ENCODE results near the gene PLA2G4D.

Gene PLA2G4D

GRCh38 chr15:42057799-42058646, 36.3 kb downstream of the PLA2G4D start:
- no peak for DNase-seq (ENCODE audit: low read depth)
- no peak overlapping the region for H3K4me3 ChIP-seq (ENCODE audit: low read depth, low read length)
- no peak for TF ChIP-seq CTCF (IDR thresholded peaks at IDR 0.05; ENCODE audit: control insufficient read depth, extremely low read depth, insufficient read depth)

- no peak overlapping the region for H3K4me3 ChIP-seq (ENCODE audit: low read depth, low read length)
- no peak for DNase-seq (ENCODE audit: low read depth)
- TF ChIP-seq CTCF (IDR thresholded peaks at IDR 0.05; ENCODE audit: control insufficient read depth, extremely low read depth, insufficient read depth): peak; percentile 82
Observed at GRCh38 chr15:42056934-42057798, 37.2 kb downstream of the PLA2G4D start.

DNA sequence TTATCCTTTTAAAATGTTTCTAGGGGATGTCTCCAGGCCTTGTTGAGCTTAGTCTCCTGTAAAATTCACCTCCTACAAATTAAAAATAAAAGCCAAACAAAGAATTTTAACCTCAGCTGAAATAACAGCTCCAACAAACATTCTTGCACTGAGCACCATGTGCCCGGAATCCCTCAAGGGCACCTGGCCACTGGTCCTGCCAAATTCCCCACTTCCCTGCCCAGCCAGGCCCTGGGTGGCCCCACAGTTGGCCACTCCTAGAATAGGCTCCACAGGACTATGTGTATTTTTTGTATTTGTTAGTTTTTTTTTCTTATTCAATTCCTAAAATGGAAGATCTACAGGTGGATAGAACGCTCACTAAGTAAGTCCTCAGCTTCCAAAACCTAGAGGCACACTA, 40.4 kb downstream of the PLA2G4D start:
- no peak overlapping the region for H3K4me3 ChIP-seq (ENCODE audit: low read depth, low read length)
- DNase-seq (ENCODE audit: low read depth): no peak
- TF ChIP-seq CTCF (IDR thresholded peaks at IDR 0.05; ENCODE audit: control insufficient read depth, extremely low read depth, insufficient read depth): no peak

GRCh38 chr15:42053010-42053409, 41.4 kb downstream of the PLA2G4D start:
- no peak for TF ChIP-seq CTCF (IDR thresholded peaks at IDR 0.05; ENCODE audit: control insufficient read depth, extremely low read depth, insufficient read depth)
- H3K4me3 ChIP-seq (ENCODE audit: low read depth, low read length): no peak overlapping the region
- DNase-seq (ENCODE audit: low read depth): no peak

DNA sequence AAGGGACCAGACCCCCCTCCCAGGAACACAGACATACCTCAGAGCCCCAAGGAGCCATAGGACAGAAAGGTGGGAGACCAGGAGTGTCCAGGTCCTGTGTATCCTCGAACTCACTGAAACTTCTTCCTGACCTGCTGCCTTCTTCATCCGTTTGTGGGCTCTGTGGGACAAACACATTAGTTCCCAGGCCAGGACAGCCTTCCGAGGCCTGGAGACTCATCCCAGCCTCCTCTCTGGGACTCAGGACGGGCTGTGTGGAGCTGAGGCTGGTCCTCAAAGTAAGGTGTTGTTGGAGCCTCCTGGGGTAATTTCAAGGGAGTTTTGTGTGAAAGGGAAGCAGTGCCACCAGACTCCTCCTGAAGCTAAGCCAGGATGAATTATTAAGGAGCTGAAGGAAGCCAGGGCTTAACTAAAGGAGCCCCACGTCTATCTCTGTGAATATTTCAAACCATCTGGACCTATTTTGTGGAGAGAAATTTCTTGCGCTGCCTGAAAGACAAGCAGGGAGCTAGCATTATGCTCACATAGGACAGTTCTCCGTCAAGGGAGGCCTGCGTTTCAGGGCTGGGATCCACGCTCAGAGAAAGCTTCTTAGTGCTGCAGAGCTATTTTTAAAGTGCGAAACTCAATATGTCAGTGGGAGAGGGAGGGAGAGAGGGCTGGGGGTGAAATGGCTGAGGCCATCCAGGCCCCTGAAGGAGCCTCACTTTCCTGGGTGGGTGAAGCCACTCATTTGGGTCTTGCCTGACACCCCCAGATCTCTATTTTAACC, 43.7 kb downstream of the PLA2G4D start:
- no peak for TF ChIP-seq CTCF (IDR thresholded peaks at IDR 0.05; ENCODE audit: control insufficient read depth, extremely low read depth, insufficient read depth)
- no peak overlapping the region for H3K4me3 ChIP-seq (ENCODE audit: low read depth, low read length)
- no peak for DNase-seq (ENCODE audit: low read depth)

- no peak for DNase-seq (ENCODE audit: low read depth)
- no peak for TF ChIP-seq CTCF (IDR thresholded peaks at IDR 0.05; ENCODE audit: control insufficient read depth, extremely low read depth, insufficient read depth)
- H3K4me3 ChIP-seq (ENCODE audit: low read depth, low read length): no peak overlapping the region
Observed at GRCh38 chr15:42048821-42049200, 45.6 kb downstream of the PLA2G4D start.
